Ectodermal cell (in vitro differentiated cells): ENCODE results near the gene FSTL4.

Source experiments
- H3K27ac ChIP-seq: 2 replicates; pipeline ENCODE4 v1.7.0; 2013; ENCODE audit warnings: mild to moderate bottlenecking, low read depth, low read length; ENCODE audit not compliant: insufficient read depth, poor library complexity, severe bottlenecking
- H3K27me3 ChIP-seq: 2 replicates; pipeline ENCODE4 v1.7.0; 2013; ENCODE audit warnings: mild to moderate bottlenecking, low read length; ENCODE audit not compliant: insufficient read depth, control insufficient read depth, poor library complexity, severe bottlenecking
- H3K36me3 ChIP-seq: one replicate; pipeline ENCODE4 v1.7.0; 2013; ENCODE audit warnings: low read length; ENCODE audit not compliant: control insufficient read depth, insufficient read depth
- H3K4me1 ChIP-seq: one replicate; pipeline ENCODE4 v1.7.0; 2013; ENCODE audit warnings: low read length; ENCODE audit not compliant: control insufficient read depth, insufficient read depth
- H3K4me3 ChIP-seq: 2 replicates; pipeline ENCODE4 v1.7.0; 2013; ENCODE audit warnings: low read depth, low read length, control low read depth; ENCODE audit not compliant: insufficient read depth
- H3K9me3 ChIP-seq: 2 replicates; pipeline ENCODE4 v1.7.0; 2013; ENCODE audit warnings: mild to moderate bottlenecking, low read length, moderate library complexity; ENCODE audit not compliant: control insufficient read depth
- WGBS, 2 experiments: methylation state at CpG; one replicate each; pipeline ENCODE4 v1.1.7; 2013; ENCODE audit warnings: missing lambda C conversion rate in 2 of 2; 5-methylcytosine and 5-hydroxymethylcytosine counted together

Gene FSTL4

GRCh38 chr5:133487093-133487492, 125.2 kb downstream of the FSTL4 start:
- Histone ChIP-seq H3K4me1 (peaks cover 4% of the 10 kb centered on the region), H3K36me3 (no peaks in the 10 kb centered on the region), H3K27me3 (no peaks in the 10 kb centered on the region), H3K9me3 (no peaks in the 10 kb centered on the region), H3K4me3 (no peak overlapping the region), H3K27ac (no peak overlapping the region)
- WGBS, 2 experiments = 90 to 92% methylated on average over 4 of the region's 4 CpGs

- 73 to 80% methylated on average over 5 of the region's 5 CpGs for WGBS, 2 experiments
- H3K4me1 ChIP-seq = peaks cover 4% of the 10 kb centered on the region
- no peaks in the 10 kb centered on the region for H3K27me3 ChIP-seq
- no peak overlapping the region for H3K4me3 ChIP-seq
- H3K27ac ChIP-seq = no peak overlapping the region
- H3K9me3 ChIP-seq = no peaks in the 10 kb centered on the region
- H3K36me3 ChIP-seq = no peaks in the 10 kb centered on the region
Measured at GRCh38 chr5:133485468-133485867, 126.9 kb downstream of the FSTL4 start.

GRCh38 chr5:133483406-133484090, 128.8 kb downstream of the FSTL4 start:
- Histone ChIP-seq H3K36me3 (no peaks in the 10 kb centered on the region), H3K4me1 (peaks cover 4% of the 10 kb centered on the region), H3K9me3 (no peaks in the 10 kb centered on the region), H3K27me3 (no peaks in the 10 kb centered on the region), H3K4me3 (no peak overlapping the region), H3K27ac (no peak overlapping the region)
- 93% methylated on average over 5 of the region's 5 CpGs for WGBS, 2 experiments

- 90 to 91% methylated on average over 3 of the region's 3 CpGs for WGBS, 2 experiments
- no peaks in the 10 kb centered on the region for H3K36me3 ChIP-seq
- H3K27me3 ChIP-seq = no peaks in the 10 kb centered on the region
Measured at GRCh38 chr5:133482028-133482427, 130.3 kb downstream of the FSTL4 start.

GRCh38 chr5:133480866-133481265, 131.5 kb downstream of the FSTL4 start:
- 92 to 93% methylated on average over 10 of the region's 10 CpGs for WGBS, 2 experiments
- no peak overlapping the region for H3K27ac ChIP-seq
- no peaks in the 10 kb centered on the region for H3K9me3 ChIP-seq
- no peaks in the 10 kb centered on the region for H3K27me3 ChIP-seq
- H3K36me3 ChIP-seq = no peaks in the 10 kb centered on the region
- H3K4me3 ChIP-seq = no peak overlapping the region
- H3K4me1 ChIP-seq = peaks cover 4% of the 10 kb centered on the region

More at GRCh38 chr5:133482028-133482427, 130.3 kb downstream of the FSTL4 start:
- Histone ChIP-seq H3K9me3 (no peaks in the 10 kb centered on the region), H3K4me1 (peaks cover 4% of the 10 kb centered on the region), H3K27ac (no peak overlapping the region), H3K4me3 (no peak overlapping the region)

- Histone ChIP-seq H3K27ac (no peak overlapping the region), H3K4me1 (peaks cover 2% of the 10 kb centered on the region), H3K36me3 (no peaks in the 10 kb centered on the region), H3K27me3 (no peaks in the 10 kb centered on the region), H3K4me3 (no peak overlapping the region), H3K9me3 (no peaks in the 10 kb centered on the region)
- WGBS, 2 experiments = 93 to 96% methylated on average over 9 of the region's 9 CpGs
Measured at GRCh38 chr5:133480366-133480765, 132.0 kb downstream of the FSTL4 start.

- H3K27me3 ChIP-seq = no peaks in the 10 kb centered on the region
- WGBS, 2 experiments = 91 to 94% methylated on average over 9 to 10 of the region's 10 CpGs
- H3K36me3 ChIP-seq = no peaks in the 10 kb centered on the region
- no peak overlapping the region for H3K4me3 ChIP-seq
- no peak overlapping the region for H3K27ac ChIP-seq
- H3K9me3 ChIP-seq = no peaks in the 10 kb centered on the region
- no peaks in the 10 kb centered on the region for H3K4me1 ChIP-seq
Measured at GRCh38 chr5:133478199-133478985, 133.9 kb downstream of the FSTL4 start.

GRCh38 chr5:133475986-133476385, 136.4 kb downstream of the FSTL4 start:
- Histone ChIP-seq H3K27ac (no peak overlapping the region), H3K27me3 (no peaks in the 10 kb centered on the region), H3K36me3 (no peaks in the 10 kb centered on the region), H3K4me3 (no peak overlapping the region), H3K9me3 (no peaks in the 10 kb centered on the region), H3K4me1 (no peaks in the 10 kb centered on the region)
- WGBS, 2 experiments = 90 to 93% methylated on average over 7 of the region's 7 CpGs

GRCh38 chr5:133474851-133475590, 137.3 kb downstream of the FSTL4 start:
- Histone ChIP-seq H3K4me3 (no peak overlapping the region), H3K4me1 (no peaks in the 10 kb centered on the region), H3K36me3 (no peaks in the 10 kb centered on the region), H3K9me3 (no peaks in the 10 kb centered on the region), H3K27me3 (no peaks in the 10 kb centered on the region), H3K27ac (no peak overlapping the region)
- WGBS, 2 experiments = 90 to 91% methylated on average over 20 of the region's 20 CpGs

- WGBS, 2 experiments = 83% methylated on average over 8 of the region's 8 CpGs
- H3K4me3 ChIP-seq = no peak overlapping the region
Measured at GRCh38 chr5:133473291-133473690, 139.1 kb downstream of the FSTL4 start.

More at GRCh38 chr5:133473291-133473690, 139.1 kb downstream of the FSTL4 start:
- no peaks in the 10 kb centered on the region for H3K27me3 ChIP-seq
- H3K36me3 ChIP-seq = no peaks in the 10 kb centered on the region
- H3K27ac ChIP-seq = no peak overlapping the region
- no peaks in the 10 kb centered on the region for H3K9me3 ChIP-seq
- H3K4me1 ChIP-seq = no peaks in the 10 kb centered on the region
